HG03060 (cell line): ENCODE results near the gene NCKAP1.

Source experiments
- ATAC-seq: cut with Tn5 transposase; IDR thresholded peaks from one replicate; pipeline ENCODE4 v1.9.1; 2021; ENCODE audit warnings: low read depth, moderate number of reproducible peaks; ENCODE audit not compliant: unreplicated experiment

Gene NCKAP1

GRCh38 chr2:182952741-182953450, 85.4 kb downstream of the NCKAP1 start:
- ATAC-seq = no peak

DNA sequence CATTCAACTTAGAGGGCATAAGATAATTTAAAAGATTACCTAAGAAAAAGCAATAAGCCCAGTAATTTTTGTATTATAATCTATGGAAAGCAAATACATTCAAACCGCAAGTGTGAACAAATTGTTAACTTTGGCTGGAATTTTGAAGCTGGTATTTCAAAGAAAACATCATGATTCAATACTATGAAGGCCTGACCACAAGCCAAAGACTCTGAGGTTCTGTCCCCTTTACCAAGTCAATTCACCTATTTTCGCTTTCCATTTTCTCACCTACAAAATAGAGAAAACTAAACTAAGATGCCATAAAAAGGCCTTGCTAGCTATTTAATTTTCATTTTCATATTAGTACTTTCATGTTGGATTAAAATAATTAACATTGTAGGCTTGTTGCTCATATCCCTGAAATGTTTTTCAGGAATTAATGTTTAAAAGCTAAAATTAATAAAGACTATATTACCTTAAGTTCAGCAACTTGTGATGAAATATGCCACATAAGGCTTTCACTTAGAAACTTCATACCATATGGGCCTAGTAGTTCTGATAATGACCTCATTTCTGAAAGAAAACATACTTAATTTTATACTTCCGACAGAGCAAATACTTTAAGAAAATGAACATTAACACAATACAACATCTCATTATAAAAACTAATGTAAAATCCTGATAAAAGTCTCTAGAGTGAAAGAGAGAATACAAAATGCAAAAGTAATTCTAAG, 86.2 kb downstream of the NCKAP1 start:
- no peak for ATAC-seq

DNA sequence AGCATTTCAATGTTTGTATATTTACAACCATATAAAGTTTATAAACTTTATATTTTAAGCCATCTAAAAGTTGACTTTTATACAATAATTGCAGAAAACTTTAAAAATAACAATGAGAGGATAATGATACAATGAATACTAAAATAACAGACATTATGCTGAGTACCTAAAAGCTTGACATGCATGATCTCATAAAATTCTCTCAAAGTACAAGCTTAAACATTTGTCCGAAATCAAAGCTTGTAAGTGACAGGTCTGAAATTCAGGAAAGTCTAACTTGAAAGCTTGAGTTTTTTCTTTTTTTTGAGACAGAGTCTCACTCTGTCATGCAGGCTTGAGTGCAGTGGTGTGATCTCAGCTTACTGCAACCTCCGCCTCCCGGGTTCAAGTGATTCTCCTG, 87.7 kb downstream of the NCKAP1 start:
- ATAC-seq = no peak

DNA sequence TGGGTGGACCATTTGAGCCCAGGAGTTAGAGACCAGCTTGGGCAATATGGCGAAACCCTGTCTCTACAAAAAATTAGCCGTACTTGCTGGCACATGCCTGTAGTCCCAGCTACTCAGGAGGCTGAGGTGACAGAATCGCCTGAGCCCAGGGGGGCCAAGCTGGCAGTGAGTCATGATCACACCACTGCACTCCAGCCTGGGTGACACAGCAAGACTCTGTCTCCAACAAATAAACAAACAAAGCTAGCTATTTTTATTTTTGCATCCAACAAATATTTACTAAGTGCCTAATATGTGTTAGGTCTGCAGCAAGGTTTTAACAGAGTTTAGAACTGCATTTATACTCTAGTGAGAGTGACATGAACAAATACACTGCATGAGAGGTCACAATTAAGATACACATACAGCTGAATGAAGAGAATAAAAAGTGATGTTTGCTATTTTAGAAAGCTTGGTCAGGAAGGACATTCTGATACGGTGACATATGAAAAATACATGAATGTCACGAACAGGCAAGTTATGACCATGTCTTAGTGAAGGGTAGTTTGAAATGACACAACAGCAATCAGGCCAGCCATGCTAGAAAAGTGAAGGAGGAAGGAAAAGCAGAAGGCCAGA, 88.6 kb downstream of the NCKAP1 start:
- ATAC-seq = no peak

DNA sequence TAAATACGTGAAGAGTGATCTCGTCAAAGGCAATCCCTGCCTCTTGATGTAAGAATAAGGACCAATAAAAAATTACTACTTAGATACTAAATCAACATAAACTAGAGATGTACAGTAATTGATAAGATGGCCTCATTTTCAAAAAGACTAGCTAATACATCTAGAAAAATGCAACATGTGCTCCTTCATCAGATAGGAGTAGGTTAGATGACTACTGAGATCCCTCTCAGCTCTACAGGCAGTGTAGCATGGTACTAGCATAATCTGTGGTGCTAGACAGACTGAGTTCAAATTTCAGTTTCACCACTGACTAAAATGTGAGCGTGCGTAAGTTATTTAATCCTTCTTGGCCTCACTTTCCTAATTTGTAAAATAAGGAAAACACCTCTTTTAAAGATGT, 89.2 kb downstream of the NCKAP1 start:
- no peak for ATAC-seq

GRCh38 chr2:182946958-182947369, 91.3 kb downstream of the NCKAP1 start:
- no peak for ATAC-seq

DNA sequence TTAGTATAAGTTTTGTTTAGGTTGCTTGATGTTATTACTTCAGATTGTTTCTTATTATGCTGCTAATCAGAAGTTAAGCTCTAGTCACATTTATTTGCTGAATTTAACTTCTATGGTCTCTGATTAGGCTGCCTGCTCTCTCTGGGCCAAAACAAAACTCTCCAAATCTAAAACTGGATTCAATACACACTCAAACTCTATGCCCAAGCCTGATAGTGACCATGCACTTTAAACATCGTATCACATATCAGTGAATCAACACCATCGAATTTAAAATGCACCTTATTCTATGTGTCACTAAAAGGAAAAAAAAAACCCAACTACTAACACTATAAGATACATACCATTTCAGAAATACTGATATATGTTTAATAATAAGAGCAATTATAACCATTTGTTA, 94.9 kb downstream of the NCKAP1 start:
- ATAC-seq = no peak

DNA sequence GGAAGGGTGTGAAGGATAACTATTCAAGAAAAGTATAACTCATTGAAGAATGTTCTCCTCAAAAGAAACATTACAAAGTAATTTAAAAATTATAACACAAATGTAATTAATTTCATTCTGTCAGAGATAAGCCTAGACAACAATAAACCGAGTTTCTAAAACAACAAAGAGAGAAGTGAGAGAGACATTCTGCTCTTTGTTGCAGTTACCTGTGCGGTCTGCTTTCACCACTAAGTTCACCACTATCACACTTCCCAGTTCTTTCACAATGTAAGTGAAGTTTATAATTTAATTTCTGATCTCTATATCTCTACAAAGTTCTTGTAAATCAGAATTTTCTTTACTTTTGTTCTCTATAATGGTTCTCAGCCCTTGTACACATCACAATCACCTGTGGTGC, 95.5 kb downstream of the NCKAP1 start:
- ATAC-seq = no peak

GRCh38 chr2:182941919-182942318, 96.3 kb downstream of the NCKAP1 start:
- ATAC-seq = no peak

DNA sequence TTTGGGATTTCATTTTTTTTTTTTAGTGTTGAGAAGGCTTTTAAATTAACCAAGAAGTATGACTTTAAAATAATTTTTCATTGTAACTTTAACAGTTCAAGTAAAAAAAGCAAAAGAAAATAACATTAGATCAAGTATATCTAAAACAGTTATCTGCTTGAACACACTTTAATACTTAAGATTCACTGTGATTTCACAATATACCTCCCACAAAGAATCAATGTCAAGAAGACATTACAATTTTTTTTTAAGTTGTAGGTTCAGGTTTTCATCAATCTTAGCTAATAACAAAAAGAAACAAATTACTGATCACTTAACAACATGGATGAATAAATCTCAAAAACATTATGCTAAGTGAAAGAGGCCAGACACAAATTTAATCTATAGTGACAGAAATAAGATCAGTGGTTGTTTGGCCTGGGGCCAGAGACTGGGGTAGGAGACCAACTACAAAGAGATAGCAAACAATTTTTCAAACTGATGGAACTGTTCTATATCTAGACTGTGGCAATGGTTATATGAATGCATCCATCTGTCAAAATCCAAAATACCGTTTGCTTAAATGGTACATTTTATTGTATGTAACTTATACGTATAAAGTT, 97.0 kb downstream of the NCKAP1 start:
- ATAC-seq = no peak

GRCh38 chr2:182937870-182938269, 100.4 kb downstream of the NCKAP1 start:
- no peak for ATAC-seq

GRCh38 chr2:182933629-182934028, 104.6 kb downstream of the NCKAP1 start:
- ATAC-seq = peak; percentile 52

DNA sequence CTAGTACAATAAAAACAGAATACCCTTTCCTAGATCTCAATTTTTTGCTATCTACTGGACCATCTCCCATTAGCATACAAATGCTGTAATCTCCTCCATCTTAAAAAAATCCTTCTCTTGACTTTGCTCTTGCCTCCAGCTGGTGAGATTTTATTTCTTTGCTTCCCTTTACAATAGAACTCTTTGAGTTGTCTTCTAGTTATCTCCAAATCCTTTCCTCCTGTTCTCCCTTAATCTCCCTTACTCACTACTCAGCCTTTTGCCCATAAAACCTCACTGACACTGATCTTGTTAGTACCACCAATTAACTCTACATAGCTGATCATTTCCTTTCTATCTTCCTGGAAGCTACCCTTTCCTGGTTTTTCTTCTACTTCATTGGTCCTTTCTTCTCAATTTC, 108.3 kb downstream of the NCKAP1 start:
- ATAC-seq = no peak

GRCh38 chr2:182924306-182924705, 114.0 kb downstream of the NCKAP1 start:
- no peak for ATAC-seq

- ATAC-seq = peak; percentile 24
These were observed 117.0 kb downstream of the NCKAP1 start for GRCh38 chr2:182921234-182921633.

GRCh38 chr2:182920631-182921056, 117.6 kb downstream of the NCKAP1 start:
- peak; percentile 55 for ATAC-seq

DNA sequence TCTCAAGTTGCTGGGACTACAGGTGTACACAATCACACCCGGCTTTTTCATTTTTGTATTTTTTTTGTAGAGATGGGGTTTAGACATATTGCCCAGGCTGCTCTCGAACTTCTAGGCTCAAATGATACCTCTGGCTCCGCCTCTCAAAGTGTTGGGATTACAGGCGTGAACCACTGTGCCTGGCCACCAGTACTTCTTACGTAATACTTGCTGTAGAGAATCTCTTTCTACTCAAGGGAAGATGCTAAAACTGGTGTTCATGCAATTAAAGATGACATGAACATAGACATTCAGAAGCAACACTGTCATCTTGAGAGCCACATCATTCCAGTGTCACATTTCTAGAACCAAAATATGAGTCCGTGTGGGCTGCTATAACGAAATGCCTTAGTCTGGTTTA, 118.2 kb downstream of the NCKAP1 start:
- no peak for ATAC-seq

GRCh38 chr2:182918961-182919652, 119.2 kb downstream of the NCKAP1 start:
- no peak for ATAC-seq

DNA sequence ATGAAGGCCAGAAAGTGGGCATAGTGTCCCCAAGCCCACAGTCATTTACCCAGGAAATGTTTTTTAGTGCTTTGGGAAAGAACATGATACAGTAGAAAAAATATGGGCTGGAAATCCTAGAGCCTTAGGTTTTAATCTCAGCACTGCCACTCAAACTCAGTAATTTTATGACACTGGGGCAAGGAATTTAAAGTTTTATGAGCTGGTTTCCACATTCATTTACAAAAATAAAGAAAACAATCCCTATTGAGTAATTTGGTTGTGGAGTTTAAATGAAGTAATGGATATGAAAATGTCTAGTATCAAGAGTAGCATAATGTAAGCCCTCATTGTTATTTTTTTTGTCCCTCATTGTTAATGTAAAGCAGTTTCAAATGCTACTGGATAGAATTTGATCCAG, 120.3 kb downstream of the NCKAP1 start:
- no peak for ATAC-seq

GRCh38 chr2:182916417-182916816, 121.8 kb downstream of the NCKAP1 start:
- no peak for ATAC-seq
